HepG2 (cell line): ENCODE measurements around the gene PANK3. TPM values are rescaled to one million over a fixed set of nuclear protein-coding genes. Genes with fewer than 3 reads are reported as not detected.

Source experiments
- EP300 ChIP-seq, 3 experiments: sonication (generic) in 1 of 3; formaldehyde crosslinking in 1 of 3; IDR thresholded peaks; 2 replicates each; pipeline versions ENCODE4 v1.5.1 to v1.6.1; 2011 to 2020; ENCODE audit warnings: low read depth in 2 of 3, low read length in 2 of 3, borderline replicate concordance in 1 of 3, improper control_type of control experiment in 1 of 3, mild to moderate bottlenecking in 1 of 3, missing genetic modification reagents in 1 of 3, moderate library complexity in 1 of 3
- ETV6 ChIP-seq: sonication (generic); formaldehyde crosslinking; conservative IDR thresholded peaks from 2 replicates; pipeline ENCODE4 v1.4.0; 2020; ENCODE audit warnings: missing genetic modification reagents
- POLR2AphosphoS2 ChIP-seq: IDR thresholded peaks from 2 replicates; pipeline ENCODE4 v1.6.1; 2011; ENCODE audit warnings: low read depth, low read length, improper control_type of control experiment
- RBAK ChIP-seq: sonication (generic); formaldehyde crosslinking; IDR thresholded peaks from 2 replicates; pipeline ENCODE4 v1.5.1; 2020; ENCODE audit warnings: mild to moderate bottlenecking, missing genetic modification reagents
- THRA ChIP-seq: sonication (generic); formaldehyde crosslinking; IDR thresholded peaks from 2 replicates; pipeline ENCODE4 v1.4.0; 2020; ENCODE audit warnings: missing genetic modification reagents, borderline replicate concordance
- ZFP37 ChIP-seq: sonication (generic); formaldehyde crosslinking; IDR thresholded peaks from 2 replicates; pipeline ENCODE4 v1.4.0; 2020; ENCODE audit warnings: missing genetic modification reagents, borderline replicate concordance
- ZMAT3 ChIP-seq: sonication (generic); formaldehyde crosslinking; conservative IDR thresholded peaks from 2 replicates; pipeline ENCODE4 v1.7.0; 2021; ENCODE audit warnings: missing genetic modification reagents
- ZNF792 ChIP-seq: IDR thresholded peaks from 2 replicates; pipeline ENCODE4 v1.6.1; 2016
- polyA plus RNA-seq, 8 experiments: library from polyadenylated mRNA; depleted of rRNA in 3 of 8; stranded (reverse) in 7 of 8; unstranded in 1 of 8; fragments of >200 nt; fragmentation: Illumina TruSeq in 4 of 8; extraction: Trizol in 4 of 8; gene quantifications; 2 replicates each; pipeline versions ENCODE4 v1.2.1 to v1.2.3, GENCODE V29; 2011 to 2016; ENCODE audit warnings: low read depth in 4 of 8, missing spikeins in 1 of 8, mixed read lengths in 1 of 8; ENCODE audit not compliant: insufficient read depth in 1 of 8
- total RNA-seq, 5 experiments: library from RNA; depleted of rRNA; stranded (reverse); fragments of >200 nt; fragmentation: Illumina TruSeq; extraction: Trizol; gene quantifications; 2 replicates each; pipeline ENCODE4 v1.2.3, GENCODE V29; 2016; ENCODE audit warnings: low read depth in 1 of 5
- TF ChIP-seq, protein P1 (sequence below): sonication (generic); formaldehyde crosslinking; IDR thresholded peaks from 2 replicates; pipeline ENCODE4 v1.4.0; 2020; ENCODE audit warnings: missing genetic modification reagents, borderline replicate concordance
- TF ChIP-seq, protein P2 (sequence below): sonication (generic); formaldehyde crosslinking; IDR thresholded peaks from 2 replicates; pipeline ENCODE4 v1.4.0; 2020; ENCODE audit warnings: low read depth, missing genetic modification reagents
- TF ChIP-seq, protein P3 (sequence below): sonication (generic); formaldehyde crosslinking; IDR thresholded peaks from 2 replicates; pipeline ENCODE4 v1.5.1; 2020; ENCODE audit warnings: missing genetic modification reagents, mild to moderate bottlenecking, borderline replicate concordance

The PANK3 gene
- total and polyA plus RNA-seq, 2 of the 13 experiments (the other 11 are each of a cell fraction or from before 2014, with no cell fraction given), result 26.9 to 69.5 TPM

- TF ChIP-seq, protein P1, sequence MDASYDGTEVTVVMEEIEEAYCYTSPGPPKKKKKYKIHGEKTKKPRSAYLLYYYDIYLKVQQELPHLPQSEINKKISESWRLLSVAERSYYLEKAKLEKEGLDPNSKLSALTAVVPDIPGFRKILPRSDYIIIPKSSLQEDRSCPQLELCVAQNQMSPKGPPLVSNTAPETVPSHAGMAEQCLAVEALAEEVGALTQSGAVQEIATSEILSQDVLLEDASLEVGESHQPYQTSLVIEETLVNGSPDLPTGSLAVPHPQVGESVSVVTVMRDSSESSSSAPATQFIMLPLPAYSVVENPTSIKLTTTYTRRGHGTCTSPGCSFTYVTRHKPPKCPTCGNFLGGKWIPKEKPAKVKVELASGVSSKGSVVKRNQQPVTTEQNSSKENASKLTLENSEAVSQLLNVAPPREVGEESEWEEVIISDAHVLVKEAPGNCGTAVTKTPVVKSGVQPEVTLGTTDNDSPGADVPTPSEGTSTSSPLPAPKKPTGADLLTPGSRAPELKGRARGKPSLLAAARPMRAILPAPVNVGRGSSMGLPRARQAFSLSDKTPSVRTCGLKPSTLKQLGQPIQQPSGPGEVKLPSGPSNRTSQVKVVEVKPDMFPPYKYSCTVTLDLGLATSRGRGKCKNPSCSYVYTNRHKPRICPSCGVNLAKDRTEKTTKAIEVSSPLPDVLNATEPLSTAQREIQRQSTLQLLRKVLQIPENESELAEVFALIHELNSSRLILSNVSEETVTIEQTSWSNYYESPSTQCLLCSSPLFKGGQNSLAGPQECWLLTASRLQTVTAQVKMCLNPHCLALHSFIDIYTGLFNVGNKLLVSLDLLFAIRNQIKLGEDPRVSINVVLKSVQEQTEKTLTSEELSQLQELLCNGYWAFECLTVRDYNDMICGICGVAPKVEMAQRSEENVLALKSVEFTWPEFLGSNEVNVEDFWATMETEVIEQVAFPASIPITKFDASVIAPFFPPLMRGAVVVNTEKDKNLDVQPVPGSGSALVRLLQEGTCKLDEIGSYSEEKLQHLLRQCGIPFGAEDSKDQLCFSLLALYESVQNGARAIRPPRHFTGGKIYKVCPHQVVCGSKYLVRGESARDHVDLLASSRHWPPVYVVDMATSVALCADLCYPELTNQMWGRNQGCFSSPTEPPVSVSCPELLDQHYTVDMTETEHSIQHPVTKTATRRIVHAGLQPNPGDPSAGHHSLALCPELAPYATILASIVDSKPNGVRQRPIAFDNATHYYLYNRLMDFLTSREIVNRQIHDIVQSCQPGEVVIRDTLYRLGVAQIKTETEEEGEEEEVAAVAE (CRISPR knock-in tag), result peak; percentile 60; the same call in 1 of the 2 replicates
- no peak for TF ChIP-seq RBAK (CRISPR knock-in tag)
- TF ChIP-seq, protein P2, sequence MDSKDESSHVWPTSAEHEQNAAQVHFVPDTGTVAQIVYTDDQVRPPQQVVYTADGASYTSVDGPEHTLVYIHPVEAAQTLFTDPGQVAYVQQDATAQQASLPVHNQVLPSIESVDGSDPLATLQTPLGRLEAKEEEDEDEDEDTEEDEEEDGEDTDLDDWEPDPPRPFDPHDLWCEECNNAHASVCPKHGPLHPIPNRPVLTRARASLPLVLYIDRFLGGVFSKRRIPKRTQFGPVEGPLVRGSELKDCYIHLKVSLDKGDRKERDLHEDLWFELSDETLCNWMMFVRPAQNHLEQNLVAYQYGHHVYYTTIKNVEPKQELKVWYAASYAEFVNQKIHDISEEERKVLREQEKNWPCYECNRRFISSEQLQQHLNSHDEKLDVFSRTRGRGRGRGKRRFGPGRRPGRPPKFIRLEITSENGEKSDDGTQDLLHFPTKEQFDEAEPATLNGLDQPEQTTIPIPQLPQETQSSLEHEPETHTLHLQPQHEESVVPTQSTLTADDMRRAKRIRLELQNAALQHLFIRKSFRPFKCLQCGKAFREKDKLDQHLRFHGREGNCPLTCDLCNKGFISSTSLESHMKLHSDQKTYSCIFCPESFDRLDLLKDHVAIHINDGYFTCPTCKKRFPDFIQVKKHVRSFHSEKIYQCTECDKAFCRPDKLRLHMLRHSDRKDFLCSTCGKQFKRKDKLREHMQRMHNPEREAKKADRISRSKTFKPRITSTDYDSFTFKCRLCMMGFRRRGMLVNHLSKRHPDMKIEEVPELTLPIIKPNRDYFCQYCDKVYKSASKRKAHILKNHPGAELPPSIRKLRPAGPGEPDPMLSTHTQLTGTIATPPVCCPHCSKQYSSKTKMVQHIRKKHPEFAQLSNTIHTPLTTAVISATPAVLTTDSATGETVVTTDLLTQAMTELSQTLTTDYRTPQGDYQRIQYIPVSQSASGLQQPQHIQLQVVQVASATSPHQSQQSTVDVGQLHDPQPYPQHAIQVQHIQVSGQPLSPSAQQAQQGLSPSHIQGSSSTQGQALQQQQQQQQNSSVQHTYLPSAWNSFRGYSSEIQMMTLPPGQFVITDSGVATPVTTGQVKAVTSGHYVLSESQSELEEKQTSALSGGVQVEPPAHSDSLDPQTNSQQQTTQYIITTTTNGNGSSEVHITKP (CRISPR knock-in tag), result peak; percentile 70; the same call in 1 of the 2 replicates
- no peak for TF ChIP-seq POLR2AphosphoS2
- peak in 1 of 2 experiments; percentile 72; a peak in 3 of 4 replicates for TF ChIP-seq EP300 (IDR thresholded peaks at IDR 0.05; ENCODE audit: low read depth in 2 of 2, low read length in 2 of 2)
- TF ChIP-seq EP300 (CRISPR knock-in tag; IDR thresholded peaks at IDR 0.05; ENCODE audit: borderline replicate concordance), result 0 out of 2 replicates have a peak, but pooled peaks have one; percentile 14
- no peak for TF ChIP-seq ZFP37 (CRISPR knock-in tag)
- no peak; the same call in 1 of the 2 replicates for TF ChIP-seq THRA (CRISPR knock-in tag)
- no peak for TF ChIP-seq ETV6
- no peak for TF ChIP-seq ZMAT3 (CRISPR knock-in tag)
- TF ChIP-seq, protein P3, sequence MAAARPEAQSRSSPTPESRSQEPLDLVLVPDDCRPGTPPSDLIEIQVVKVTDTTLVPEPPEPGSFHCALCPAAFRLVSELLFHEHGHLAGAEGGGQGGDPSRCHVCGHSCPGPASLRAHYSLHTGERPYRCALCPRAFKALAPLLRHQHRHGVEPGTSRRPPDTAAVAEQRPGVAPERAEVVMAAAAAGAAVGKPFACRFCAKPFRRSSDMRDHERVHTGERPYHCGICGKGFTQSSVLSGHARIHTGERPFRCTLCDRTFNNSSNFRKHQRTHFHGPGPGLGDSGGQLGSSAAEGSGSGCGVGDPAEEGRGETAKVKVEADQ (CRISPR knock-in tag), result no peak
- TF ChIP-seq ZNF792, result peak; percentile 43; the same call in 1 of the 2 replicates
These were observed 489 bp upstream of the PANK3 start (continued) for GRCh38 chr5:168579488-168580226.
